Esophagus squamous epithelium (tissue), 5 donors: Measurements from ENCODE around the gene CRB3. TPM values are rescaled to one million over a fixed set of nuclear protein-coding genes. Genes with fewer than 3 reads are reported as not detected.
A peak's percentile ranks its signal among the peaks of the same experiment; 100 is the strongest.
"Not testable (repeated sequence)": the region's sequence is repeated elsewhere in the genome, so short reads cannot be mapped to it uniquely, and the experiment has no call there.

Experiments used
- DNase-seq: peaks from one replicate; lab custom pipeline; 2025; lab: John Stamatoyannopoulos, UW
- H3K27ac ChIP-seq, 4 donors: fragments of 200-600 bp; sonication (generic); one replicate each; pipeline ENCODE4 v1.5.1; 2016 to 2019; ENCODE audit warnings: mild to moderate bottlenecking in 1 of 4
- H3K27me3 ChIP-seq, 4 donors: fragments of 200-600 bp; sonication (generic); 1 replicate in 3 of 4; 2 replicates in 1 of 4; pipeline versions ENCODE4 v1.5.1 to v1.6.0; 2017 to 2021; ENCODE audit warnings: antibody characterized with exemption in 1 of 4
- H3K36me3 ChIP-seq, 3 donors: fragments of 200-600 bp; sonication (generic); one replicate each; pipeline ENCODE4 v1.5.1; 2016 to 2019
- H3K4me1 ChIP-seq, 3 donors: fragments of 200-600 bp; sonication (generic); one replicate each; pipeline ENCODE4 v1.5.1; 2017 to 2019
- H3K4me3 ChIP-seq, 4 donors: fragments of 200-600 bp; sonication (generic); 1 replicate in 3 of 4; 2 replicates in 1 of 4; pipeline ENCODE4 v1.5.1; 2016 to 2019; ENCODE audit warnings: mild to moderate bottlenecking in 2 of 4, moderate library complexity in 1 of 4
- H3K9me3 ChIP-seq, 3 donors: fragments of 200-600 bp; sonication (generic); one replicate each; pipeline ENCODE4 v1.5.1; 2016 to 2019
- CTCF ChIP-seq, 6 experiments: fragments of 450-650 bp in 4 of 6; fragments of 200-600 bp in 2 of 6; sonication (generic) in 2 of 6; IDR thresholded peaks; one replicate each; pipeline ENCODE4 v1.5.1; 2016 to 2019; ENCODE audit warnings: antibody characterized with exemption in 6 of 6, mild to moderate bottlenecking in 4 of 6, moderate library complexity in 4 of 6
- POLR2A ChIP-seq, 4 donors: fragments of 450-650 bp; IDR thresholded peaks; one replicate each; pipeline ENCODE4 v1.6.1; 2017; ENCODE audit warnings: antibody characterized with exemption in 4 of 4, mild to moderate bottlenecking in 4 of 4, moderate library complexity in 3 of 4
- WGBS, 2 donors: methylation state at CpG; one replicate each; pipeline ENCODE4 v1.1.5; 2018; 5-methylcytosine and 5-hydroxymethylcytosine counted together
- intact Hi-C: fragments of 100-400 bp; cut with DNase I; formaldehyde crosslinking; loops from one replicate; pipeline ENCODE4 v1.15.0; 2022
- total RNA-seq, 4 donors: library from RNA; depleted of rRNA; stranded (reverse); fragments of >200 nt; gene quantifications; one replicate each; pipeline ENCODE4 v1.1.0, GENCODE V29; 2016
- donor health status: DM: yes; HTN: yes; CAD: no.

CRB3 gene
- total RNA-seq, 4 donors from 2014 or later: 42.9 to 61.9 (median 56.2) TPM

DNA sequence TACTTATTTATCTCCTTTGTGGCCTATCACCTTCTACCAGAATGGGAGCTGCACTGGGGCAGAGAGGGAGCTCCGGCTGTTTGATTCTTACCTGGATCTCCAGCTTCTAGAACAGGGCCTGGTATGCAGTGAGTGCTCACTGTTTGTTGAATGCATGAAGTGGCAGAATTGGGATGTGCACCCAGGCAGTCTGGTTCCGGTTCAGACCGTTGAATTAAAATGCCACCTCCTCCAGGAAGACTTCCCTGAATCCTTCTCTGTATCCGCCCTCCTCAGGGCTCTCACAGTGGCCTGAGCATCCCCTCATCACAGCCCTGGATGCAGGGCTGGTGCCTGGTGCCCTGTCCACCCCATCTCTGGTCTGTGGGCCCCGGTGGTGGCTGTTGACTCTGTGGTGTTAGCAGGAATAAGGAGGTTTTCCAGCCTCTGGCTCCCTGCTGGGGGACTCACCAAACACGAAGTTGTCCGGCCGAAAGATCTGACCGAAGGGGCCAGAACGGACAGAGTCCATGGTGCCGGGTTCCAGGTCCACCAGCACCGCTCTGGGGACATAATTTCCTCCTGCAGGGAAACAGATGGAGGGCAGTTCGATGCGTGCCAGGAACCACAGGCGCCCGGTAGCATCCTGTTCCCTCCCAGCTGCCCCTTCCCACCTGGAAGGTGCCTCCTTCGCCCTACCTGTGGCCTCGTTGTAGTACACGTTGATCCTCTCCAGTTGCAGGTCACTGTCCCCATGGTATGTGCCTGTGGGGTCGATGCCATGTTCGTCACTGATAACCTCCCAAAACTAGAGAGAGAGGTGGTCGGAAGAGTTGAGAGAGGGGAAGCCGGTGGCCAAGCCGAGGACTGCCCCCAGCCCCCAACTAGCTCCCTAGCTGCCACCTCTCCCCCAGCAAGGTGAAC is 37.0 kb downstream of the CRB3 start:
- H3K9me3 ChIP-seq: no peaks in the 10 kb centered on the region

GRCh38 chr19:6501740-6502648 is 37.9 kb downstream of the CRB3 start, which contains the start of gene TUBB4A:
TUBB4A (minus strand) TSS chr19:6502309; CDS start chr19:6502212, 97 bp downstream.
- peak within 1 kb of the TSS; percentile 7 to 64 (median 31) for H3K4me3 ChIP-seq

More for the DNA sequence above, 37.0 kb downstream of the CRB3 start:
- WGBS, 2 donors: 47 to 49% methylated on average over 6 to 10 of the region's 24 CpGs
- Histone ChIP-seq H3K27me3 (peaks cover 5 to 55% (median 18%) of the 10 kb centered on the region in 4 donors), H3K4me1 (peaks cover 9 to 22% (median 12%) of the 10 kb centered on the region in 3 donors), H3K27ac (no peak overlapping the region), H3K4me3 (peak overlapping the region in 3 of 4 donors; percentile 19 to 64 (median 43)), H3K36me3 (no peaks in the 10 kb centered on the region)
- DNase-seq: no peak
- intact Hi-C loops: no loop called here
- TF ChIP-seq CTCF (IDR thresholded peaks at IDR 0.05): no peak
- no peak for TF ChIP-seq POLR2A (IDR thresholded peaks at IDR 0.05)

DNA sequence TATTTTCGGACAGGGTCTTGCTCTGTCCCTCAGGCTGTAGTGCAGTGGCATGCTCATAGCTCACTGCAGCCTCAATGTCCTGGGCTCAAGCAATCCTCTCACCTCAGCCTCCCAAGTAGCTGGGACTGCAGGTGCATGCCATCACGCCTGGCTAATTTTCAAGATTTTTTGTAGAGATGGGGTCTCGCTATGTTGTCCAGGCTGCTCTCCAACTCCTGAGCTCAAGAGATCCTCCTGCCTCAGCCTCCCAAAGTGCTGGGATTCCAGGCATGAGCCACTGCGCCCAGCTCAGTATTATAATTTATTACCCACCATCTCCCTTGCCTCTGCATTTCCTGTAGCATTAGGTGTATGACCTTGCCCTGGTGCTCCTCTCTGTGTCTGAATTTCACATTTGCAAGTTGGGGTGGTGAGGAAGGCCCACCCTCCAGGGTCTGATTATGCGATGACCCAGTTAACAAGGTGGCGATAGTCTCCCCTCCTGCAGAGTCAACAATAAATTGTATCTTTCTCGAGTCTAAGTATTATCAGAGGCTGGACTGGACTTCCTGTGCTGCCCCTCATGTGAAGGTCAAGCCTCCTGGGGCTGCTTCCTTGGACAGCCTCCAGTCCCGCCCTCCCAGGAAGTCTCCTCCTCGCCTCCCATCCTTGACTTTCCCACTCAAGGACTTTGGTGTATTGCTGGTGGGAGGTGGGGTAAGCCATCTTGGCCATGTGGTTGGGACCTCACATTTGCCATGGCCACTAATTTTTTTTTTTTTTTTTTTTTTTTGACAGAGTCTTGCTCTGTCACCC is 39.5 kb downstream of the CRB3 start:
- H3K36me3 ChIP-seq: no peaks in the 10 kb centered on the region
- intact Hi-C loops: no loop called here
- no peak overlapping the region for H3K27ac ChIP-seq
- no peaks in the 10 kb centered on the region for H3K9me3 ChIP-seq
- H3K4me1 ChIP-seq: peaks cover 9 to 22% (median 12%) of the 10 kb centered on the region in 3 donors
- peaks cover 5 to 55% (median 18%) of the 10 kb centered on the region in 4 donors for H3K27me3 ChIP-seq
- 85 to 88% methylated on average over 9 of the region's 9 CpGs for WGBS, 2 donors
- TF ChIP-seq CTCF (IDR thresholded peaks at IDR 0.05) (no peak), POLR2A (IDR thresholded peaks at IDR 0.05) (no peak)
- H3K4me3 ChIP-seq: no peak overlapping the region
- DNase-seq: no peak

More at GRCh38 chr19:6501740-6502648, 37.9 kb downstream of the CRB3 start, which contains the start of gene TUBB4A:
- 1% methylated on average over 16 of the region's 71 CpGs; no CpG with 5 or more reads in 1 of the 2 donors for WGBS, 2 donors
- Histone ChIP-seq H3K9me3 (no peaks in the 10 kb centered on the region), H3K4me1 (peaks cover 9 to 22% (median 12%) of the 10 kb centered on the region in 3 donors), H3K27me3 (peaks cover 5 to 55% (median 18%) of the 10 kb centered on the region in 4 donors), H3K36me3 (no peaks in the 10 kb centered on the region), H3K27ac (no peak within 1 kb of the TSS)
- intact Hi-C loops: no loop called here
- TF ChIP-seq POLR2A (IDR thresholded peaks at IDR 0.05) (no peak), CTCF (IDR thresholded peaks at IDR 0.05) (peak in 1 of 6 experiments; percentile 13)
- DNase-seq: no peak

DNA sequence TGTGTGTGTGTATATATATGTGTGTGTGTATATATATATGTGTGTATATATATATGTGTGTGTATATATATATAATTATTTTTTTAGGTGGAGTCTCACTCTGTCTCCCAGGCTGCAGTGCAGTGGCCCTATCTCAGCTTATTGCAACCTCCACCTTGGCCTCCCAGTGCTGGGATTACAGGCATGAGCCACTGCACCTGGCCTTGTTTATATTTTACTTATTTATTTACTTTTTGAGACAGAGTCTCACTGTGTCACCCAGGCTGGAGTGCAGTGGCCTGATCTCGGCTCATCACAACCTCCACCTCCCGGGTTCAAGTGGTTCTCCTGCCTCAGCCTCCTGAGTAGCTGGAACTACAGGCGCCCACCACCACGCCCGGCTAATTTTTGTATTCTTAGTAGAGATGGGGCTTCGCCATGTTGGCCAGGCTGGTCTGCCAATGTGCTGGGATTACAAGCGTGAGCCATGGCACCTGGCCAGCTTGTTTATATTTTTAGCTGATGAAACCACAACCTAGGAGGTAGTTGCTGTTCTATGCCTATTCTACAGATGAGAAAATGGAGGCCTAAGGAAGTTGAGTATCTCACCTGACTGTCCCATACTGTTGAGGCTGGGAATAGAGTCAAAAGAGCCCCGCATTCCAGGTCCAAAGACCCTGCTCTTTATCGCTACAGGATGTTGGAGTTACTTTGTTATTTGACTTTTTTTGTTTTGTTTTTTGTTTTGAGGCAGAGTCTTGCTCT is 44.1 kb downstream of the CRB3 start:
- H3K9me3 ChIP-seq, H3K27ac ChIP-seq, intact Hi-C loops, H3K4me1 ChIP-seq, DNase-seq, H3K36me3 ChIP-seq, H3K4me3 ChIP-seq: not testable (repeated sequence)
- WGBS, 2 donors: 75 to 91% methylated on average over 7 of the region's 9 CpGs
- H3K27me3 ChIP-seq: peaks cover 0 to 14% (median 0%) of the 10 kb centered on the region in 4 donors
